IMR-90 (cell line): ENCODE measurements around the gene IQGAP2. TPM values are rescaled to one million over a fixed set of nuclear protein-coding genes. Genes with fewer than 3 reads are reported as not detected.

Source experiments
- ATAC-seq: fragments of 200-7000 bp; cut with Tn5 transposase; 2 replicates; pipeline ENCODE4 v1.9.1; 2020; ENCODE audit warnings: low read depth, mild to moderate bottlenecking, moderate library complexity
- BruUV-seq: library from RNA; stranded (reverse); fragments of 400-500 nt; replicated peaks from 2 replicates; lab custom pipeline; 2021; lab: Mats Ljungman, UMichigan
- CTCF ChIA-PET: fragments of 300-600 bp; formaldehyde crosslinking; extraction: SDS; loops from one replicate; lab custom pipeline; 2021; ENCODE audit warnings: antibody characterized with exemption; lab: Yijun Ruan, JAX
- POLR2A ChIA-PET: fragments of 300-600 bp; sonication (Branson Sonifier 250); formaldehyde crosslinking; loops from one replicate; lab custom pipeline; 2022; ENCODE audit warnings: antibody characterized with exemption; ENCODE audit not compliant: unreplicated experiment; lab: Charles Lee
- DNase-seq: peaks from one replicate; pipeline ENCODE4 v3.0.0; 2013
- H2AFZ ChIP-seq: replicated peaks from 2 replicates; pipeline ENCODE3; 2013; ENCODE audit warnings: low read length, mild to moderate bottlenecking; ENCODE audit not compliant: poor library complexity
- H2AK5ac ChIP-seq: 2 replicates; pipeline ENCODE4 v1.6.1; 2013; ENCODE audit warnings: low read depth, low read length, inconsistent platforms
- H2AK9ac ChIP-seq: replicated peaks from 2 replicates; pipeline ENCODE3; 2013; ENCODE audit warnings: mild to moderate bottlenecking, low read depth, low read length, moderate library complexity; ENCODE audit not compliant: poor library complexity
- H2BK120ac ChIP-seq: 2 replicates; pipeline ENCODE4 v1.6.1; 2013; ENCODE audit warnings: low read depth, low read length, inconsistent platforms
- H2BK15ac ChIP-seq: 3 replicates; pipeline ENCODE4 v1.6.1; 2013; ENCODE audit warnings: low read depth, low read length, inconsistent platforms
- H2BK20ac ChIP-seq: 2 replicates; pipeline ENCODE4 v1.6.1; 2013; ENCODE audit warnings: low read depth, mild to moderate bottlenecking, inconsistent platforms, low read length, moderate library complexity
- H2BK5ac ChIP-seq: 2 replicates; pipeline ENCODE4 v1.6.1; 2013; ENCODE audit warnings: mild to moderate bottlenecking, low read depth, low read length, inconsistent platforms; ENCODE audit not compliant: poor library complexity, severe bottlenecking
- H3K14ac ChIP-seq: replicated peaks from 2 replicates; pipeline ENCODE4 v1.6.1; 2013; ENCODE audit warnings: low read depth, low read length, inconsistent platforms
- H3K18ac ChIP-seq: 2 replicates; pipeline ENCODE4 v1.6.1; 2013; ENCODE audit warnings: low read depth, low read length, control low read depth
- H3K23ac ChIP-seq: 2 replicates; pipeline ENCODE4 v1.6.1; 2013; ENCODE audit warnings: low read depth, low read length, inconsistent platforms
- H3K27ac ChIP-seq: 2 replicates; pipeline ENCODE4 v1.5.1; 2013; ENCODE audit warnings: mild to moderate bottlenecking, control low read depth, low read length; ENCODE audit not compliant: insufficient read depth
- H3K27me3 ChIP-seq: 2 replicates; pipeline ENCODE4 v1.6.1; 2013; ENCODE audit warnings: low read length; ENCODE audit not compliant: control insufficient read depth, insufficient read depth
- H3K36me3 ChIP-seq: 2 replicates; pipeline ENCODE4 v1.6.1; 2013; ENCODE audit warnings: low read length, mixed read lengths; ENCODE audit not compliant: control insufficient read depth, insufficient read depth
- H3K4ac ChIP-seq: 2 replicates; pipeline ENCODE4 v1.6.1; 2013; ENCODE audit warnings: low read depth, low read length, inconsistent platforms
- H3K4me1 ChIP-seq: 2 replicates; pipeline ENCODE4 v1.6.1; 2013; ENCODE audit warnings: low read length, mixed read lengths; ENCODE audit not compliant: control insufficient read depth, insufficient read depth
- H3K4me2 ChIP-seq: 2 replicates; pipeline ENCODE4 v1.6.1; 2013; ENCODE audit warnings: low read depth, mild to moderate bottlenecking, control low read depth, low read length, moderate library complexity
- H3K4me3 ChIP-seq: 2 replicates; pipeline ENCODE4 v1.5.1; 2013; ENCODE audit warnings: low read depth, mild to moderate bottlenecking, control low read depth, low read length, moderate library complexity; ENCODE audit not compliant: insufficient read depth
- H3K56ac ChIP-seq: 2 replicates; pipeline ENCODE4 v1.6.1; 2013; ENCODE audit warnings: low read length, inconsistent platforms; ENCODE audit not compliant: insufficient read depth; ENCODE audit errors: extremely low read depth
- H3K79me1 ChIP-seq, 2 experiments: 2 replicates each; pipeline ENCODE4 v1.6.1; 2013; ENCODE audit warnings: low read length in 2 of 2, inconsistent platforms in 1 of 2, low read depth in 1 of 2
- H3K9ac ChIP-seq: 2 replicates; pipeline ENCODE4 v1.6.1; 2013; ENCODE audit warnings: low read depth, low read length, control low read depth
- H3K9me1 ChIP-seq: 2 replicates; pipeline ENCODE4 v1.6.1; 2013; ENCODE audit warnings: low read length, inconsistent platforms; ENCODE audit not compliant: insufficient read depth
- H3K9me3 ChIP-seq: 2 replicates; pipeline ENCODE4 v1.6.1; 2013; ENCODE audit warnings: low read length; ENCODE audit not compliant: control insufficient read depth, insufficient read depth
- H4K20me1 ChIP-seq: 2 replicates; pipeline ENCODE4 v1.6.1; 2013; ENCODE audit warnings: low read length, inconsistent platforms; ENCODE audit not compliant: insufficient read depth
- H4K5ac ChIP-seq: 2 replicates; pipeline ENCODE4 v1.6.1; 2013; ENCODE audit warnings: mild to moderate bottlenecking, low read depth, low read length, control low read depth
- H4K8ac ChIP-seq, 2 experiments: 2 replicates each; pipeline ENCODE4 v1.6.1; 2013; ENCODE audit warnings: low read depth in 2 of 2, low read length in 2 of 2, control low read depth in 1 of 2, inconsistent platforms in 1 of 2
- H4K91ac ChIP-seq: 2 replicates; pipeline ENCODE4 v1.6.1; 2013; ENCODE audit warnings: low read depth, low read length, inconsistent platforms; ENCODE audit not compliant: insufficient read depth
- BHLHE40 ChIP-seq: fragments of 150-350 bp; IDR thresholded peaks from 2 replicates; pipeline ENCODE4 v1.6.1; 2016; ENCODE audit warnings: mild to moderate bottlenecking, low read depth, low read length
- CEBPB ChIP-seq: IDR thresholded peaks from 2 replicates; pipeline ENCODE4 v1.6.1; 2012; ENCODE audit warnings: low read depth, low read length, improper control_type of control experiment
- MAFK ChIP-seq: IDR thresholded peaks from 2 replicates; pipeline ENCODE4 v1.6.1; 2012; ENCODE audit warnings: low read depth, low read length, improper control_type of control experiment
- MAZ ChIP-seq: IDR thresholded peaks from 2 replicates; pipeline ENCODE4 v1.6.1; 2012; ENCODE audit warnings: low read depth, mild to moderate bottlenecking, low read length, improper control_type of control experiment, moderate library complexity, borderline replicate concordance
- POLR2A ChIP-seq: IDR thresholded peaks from 2 replicates; pipeline ENCODE4 v1.6.1; 2012; ENCODE audit warnings: mild to moderate bottlenecking, low read depth, low read length
- RAD21 ChIP-seq: IDR thresholded peaks from 2 replicates; pipeline ENCODE4 v1.6.1; 2012; ENCODE audit warnings: low read length, improper control_type of control experiment
- RCOR1 ChIP-seq: IDR thresholded peaks from 2 replicates; pipeline ENCODE4 v1.6.1; 2012; ENCODE audit warnings: mild to moderate bottlenecking, low read length, improper control_type of control experiment; ENCODE audit not compliant: insufficient replicate concordance
- RFX5 ChIP-seq: IDR thresholded peaks from 2 replicates; pipeline ENCODE4 v1.8.0; 2012; ENCODE audit warnings: low read depth, mild to moderate bottlenecking, low read length, moderate library complexity
- SMC3 ChIP-seq: fragments of 150-350 bp; IDR thresholded peaks from 2 replicates; pipeline ENCODE4 v1.6.1; 2016; ENCODE audit warnings: low read depth, mild to moderate bottlenecking, antibody characterized with exemption, low read length, moderate library complexity
- WGBS, 2 experiments: methylation state at CpG; one replicate each; pipeline versions ENCODE4 v1.1.5 to v1.1.7; 2013; ENCODE audit warnings: missing lambda C conversion rate in 2 of 2; ENCODE audit not compliant: insufficient read length in 1 of 2; ENCODE audit errors: extremely low coverage in 2 of 2; 5-methylcytosine and 5-hydroxymethylcytosine counted together
- dilution Hi-C: fragments of 300-500 bp; cut with HindIII; formaldehyde crosslinking; loops from one replicate; pipeline ENCODE4 v1.14.3; 2018; ENCODE audit warnings: low sequenced_read_pairs; ENCODE audit not compliant: unreplicated experiment
- in situ Hi-C: fragments of 300-500 bp; cut with MboI; formaldehyde crosslinking; loops from 3 replicates; pipeline ENCODE4 v1.14.3; 2019; ENCODE audit warnings: low sequenced_read_pairs, inconsistent platforms, mixed read lengths
- intact Hi-C: fragments of 100-400 bp; cut with micrococcal nuclease; formaldehyde crosslinking; loops from 2 replicates; pipeline ENCODE4 v1.10.0; 2022
- polyA plus RNA-seq, 3 experiments: library from polyadenylated mRNA; depleted of rRNA; stranded (reverse); fragments of >200 nt; gene quantifications; 2 replicates each; pipeline ENCODE4 v1.2.3, GENCODE V29; 2012; ENCODE audit warnings: low replicate concordance in 1 of 3
- total RNA-seq: library from RNA; depleted of rRNA; stranded (reverse); fragments of >200 nt; gene quantifications from 2 replicates; pipeline ENCODE4 v1.2.3, GENCODE V29; 2012
- TF ChIP-seq, protein P1 (sequence below): fragments of 150-350 bp; IDR thresholded peaks from 2 replicates; pipeline ENCODE4 v1.6.1; 2017; ENCODE audit warnings: mild to moderate bottlenecking, antibody characterized with exemption, low read length, low read depth
- TF ChIP-seq, protein P2 (sequence below): conservative IDR thresholded peaks from 2 replicates; pipeline ENCODE4 v1.5.1; 2012; ENCODE audit warnings: mild to moderate bottlenecking, low read depth, low read length, improper control_type of control experiment
- TF ChIP-seq, protein P3 (sequence below): fragments of 150-350 bp; IDR thresholded peaks from 2 replicates; pipeline ENCODE4 v1.6.1; 2016; ENCODE audit warnings: low read depth, mild to moderate bottlenecking, low read length, moderate library complexity, borderline replicate concordance

Gene IQGAP2
- total and polyA plus RNA-seq, 2 of the 4 experiments (the other 2 are of a cell fraction), result 0.21 to 0.36 TPM

DNA sequence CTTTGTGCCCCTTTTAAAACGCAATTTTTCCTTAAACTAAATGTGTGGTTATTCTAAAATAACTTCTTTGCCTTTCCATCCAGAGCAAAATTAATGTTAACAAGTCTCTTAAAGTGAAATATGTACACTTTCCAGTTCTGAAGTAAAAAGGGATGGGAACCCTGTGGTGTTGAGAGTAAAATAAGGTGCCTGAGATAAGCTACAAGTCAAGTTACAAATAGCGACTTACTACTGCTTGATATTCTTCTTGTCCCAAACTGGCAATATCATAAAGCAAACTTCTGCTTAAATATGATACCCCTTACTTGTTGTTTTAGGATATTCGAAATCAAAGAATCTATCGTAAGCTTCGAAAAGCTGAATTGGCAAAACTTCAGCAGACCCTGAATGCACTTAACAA, 294.6 kb downstream of the IQGAP2 start:
- Histone ChIP-seq H3K4me1 (peaks cover 9% of the 10 kb centered on the region), H2AK9ac (no peak overlapping the region), H3K9me1 (0 out of 2 replicates have a peak, but pooled peaks cover 5% of the 10 kb centered on the region), H3K4ac (peak overlapping the region; percentile 35; the same call in 1 of the 2 replicates), H2BK120ac (peak overlapping the region; percentile 11; the same call in 1 of the 2 replicates), H3K18ac (no peak overlapping the region), H3K27ac (no peak overlapping the region), H2AFZ (no peak overlapping the region), H3K4me3 (no peak overlapping the region), H3K9me3 (no peaks in the 10 kb centered on the region), H3K79me1 (peaks cover 0 to 1% of the 10 kb centered on the region in 2 experiments; a peak in 2 of 4 replicates), H3K14ac (no peak overlapping the region), H4K91ac (no peak overlapping the region), H2BK5ac (no peak overlapping the region), H3K23ac (no peak overlapping the region), H4K20me1 (no peaks in the 10 kb centered on the region), H2BK20ac (peak overlapping the region; percentile 35; the same call in 1 of the 2 replicates), H2AK5ac (no peak overlapping the region; the same call in 1 of the 2 replicates), H4K5ac (no peak overlapping the region), H3K4me2 (no peak overlapping the region), H3K9ac (no peak overlapping the region), H2BK15ac (no peak overlapping the region; the same call in 2 of the 3 replicates), H4K8ac (no peak overlapping the region), H3K27me3 (no peaks in the 10 kb centered on the region), H3K36me3 (no peaks in the 10 kb centered on the region), H3K56ac (no peak overlapping the region)
- CTCF ChIA-PET, result no interaction called here
- no peak for TF ChIP-seq POLR2A
- TF ChIP-seq MAFK, result no peak
- TF ChIP-seq RAD21, result no peak
- TF ChIP-seq RCOR1, result no peak
- no peak for TF ChIP-seq RFX5
- TF ChIP-seq, protein P1, sequence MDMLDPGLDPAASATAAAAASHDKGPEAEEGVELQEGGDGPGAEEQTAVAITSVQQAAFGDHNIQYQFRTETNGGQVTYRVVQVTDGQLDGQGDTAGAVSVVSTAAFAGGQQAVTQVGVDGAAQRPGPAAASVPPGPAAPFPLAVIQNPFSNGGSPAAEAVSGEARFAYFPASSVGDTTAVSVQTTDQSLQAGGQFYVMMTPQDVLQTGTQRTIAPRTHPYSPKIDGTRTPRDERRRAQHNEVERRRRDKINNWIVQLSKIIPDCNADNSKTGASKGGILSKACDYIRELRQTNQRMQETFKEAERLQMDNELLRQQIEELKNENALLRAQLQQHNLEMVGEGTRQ, result no peak
- no peak for TF ChIP-seq MAZ
- TF ChIP-seq BHLHE40, result no peak
- no peak for TF ChIP-seq CEBPB
- TF ChIP-seq, protein P2, sequence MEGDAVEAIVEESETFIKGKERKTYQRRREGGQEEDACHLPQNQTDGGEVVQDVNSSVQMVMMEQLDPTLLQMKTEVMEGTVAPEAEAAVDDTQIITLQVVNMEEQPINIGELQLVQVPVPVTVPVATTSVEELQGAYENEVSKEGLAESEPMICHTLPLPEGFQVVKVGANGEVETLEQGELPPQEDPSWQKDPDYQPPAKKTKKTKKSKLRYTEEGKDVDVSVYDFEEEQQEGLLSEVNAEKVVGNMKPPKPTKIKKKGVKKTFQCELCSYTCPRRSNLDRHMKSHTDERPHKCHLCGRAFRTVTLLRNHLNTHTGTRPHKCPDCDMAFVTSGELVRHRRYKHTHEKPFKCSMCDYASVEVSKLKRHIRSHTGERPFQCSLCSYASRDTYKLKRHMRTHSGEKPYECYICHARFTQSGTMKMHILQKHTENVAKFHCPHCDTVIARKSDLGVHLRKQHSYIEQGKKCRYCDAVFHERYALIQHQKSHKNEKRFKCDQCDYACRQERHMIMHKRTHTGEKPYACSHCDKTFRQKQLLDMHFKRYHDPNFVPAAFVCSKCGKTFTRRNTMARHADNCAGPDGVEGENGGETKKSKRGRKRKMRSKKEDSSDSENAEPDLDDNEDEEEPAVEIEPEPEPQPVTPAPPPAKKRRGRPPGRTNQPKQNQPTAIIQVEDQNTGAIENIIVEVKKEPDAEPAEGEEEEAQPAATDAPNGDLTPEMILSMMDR, result no peak
- TF ChIP-seq SMC3, result no peak
- TF ChIP-seq, protein P3, sequence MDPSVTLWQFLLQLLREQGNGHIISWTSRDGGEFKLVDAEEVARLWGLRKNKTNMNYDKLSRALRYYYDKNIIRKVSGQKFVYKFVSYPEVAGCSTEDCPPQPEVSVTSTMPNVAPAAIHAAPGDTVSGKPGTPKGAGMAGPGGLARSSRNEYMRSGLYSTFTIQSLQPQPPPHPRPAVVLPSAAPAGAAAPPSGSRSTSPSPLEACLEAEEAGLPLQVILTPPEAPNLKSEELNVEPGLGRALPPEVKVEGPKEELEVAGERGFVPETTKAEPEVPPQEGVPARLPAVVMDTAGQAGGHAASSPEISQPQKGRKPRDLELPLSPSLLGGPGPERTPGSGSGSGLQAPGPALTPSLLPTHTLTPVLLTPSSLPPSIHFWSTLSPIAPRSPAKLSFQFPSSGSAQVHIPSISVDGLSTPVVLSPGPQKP, result no peak
- intact Hi-C loops, result no loop called here
- POLR2A ChIA-PET, result no interaction called here
- in situ Hi-C loops, result no loop called here
- no peak for DNase-seq
- WGBS, 2 experiments, result 100% methylated on average over 2 of the region's 5 CpGs; no CpG with 5 or more reads in 1 of the 2 experiments
- no TSS peak for BruUV-seq
- dilution Hi-C loops, result no loop called here
- ATAC-seq, result no peak
